ENCODE data around the gene TMEM269. TPM values are rescaled to one million over a fixed set of nuclear protein-coding genes. Genes with fewer than 3 reads are reported as not detected.

Gene TMEM269
- total RNA-seq, 2 experiments from 2014 or later = 0.12 TPM; not detected in 1

DNA sequence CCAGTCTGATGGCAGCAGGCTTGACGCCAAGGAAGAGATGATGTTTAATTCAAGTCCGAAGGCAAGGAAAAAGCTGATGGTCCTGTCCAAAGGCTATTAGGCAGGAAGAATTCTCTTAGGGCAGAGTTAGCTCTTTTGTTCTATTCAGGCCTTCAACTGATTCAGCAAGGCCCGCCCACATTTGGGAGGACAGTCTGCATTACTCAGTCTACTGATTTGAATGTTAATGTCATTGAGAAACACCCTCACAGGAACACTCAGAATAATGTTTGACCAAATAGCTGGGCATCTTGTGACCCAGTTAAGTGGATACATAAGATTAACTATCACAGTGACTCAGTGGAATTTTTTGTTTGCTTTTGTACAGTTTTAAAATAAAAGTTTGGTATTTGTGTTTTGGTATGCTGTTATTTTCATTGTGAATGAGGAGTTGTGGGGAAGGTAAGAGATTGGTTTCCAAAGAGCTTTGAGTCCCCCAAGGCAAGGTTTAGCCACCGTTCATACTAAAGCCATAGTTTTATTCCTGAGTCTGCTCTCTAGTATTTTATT lies 59.9 kb downstream of the TMEM269 start:
- CTCF ChIA-PET = no interaction called here
- Mint-ChIP-seq H3K4me1 (peaks cover 30% of the 10 kb centered on the region), H3K9me3 (ENCODE audit: low read depth) (no peaks in the 10 kb centered on the region), H3K27me3 (no peaks in the 10 kb centered on the region), H3K27ac (no peak overlapping the region), H3K36me3 (peaks cover 10% of the 10 kb centered on the region), H3K4me3 (no peak overlapping the region)
- ATAC-seq = no peak
- DNase-seq = no peak

DNA sequence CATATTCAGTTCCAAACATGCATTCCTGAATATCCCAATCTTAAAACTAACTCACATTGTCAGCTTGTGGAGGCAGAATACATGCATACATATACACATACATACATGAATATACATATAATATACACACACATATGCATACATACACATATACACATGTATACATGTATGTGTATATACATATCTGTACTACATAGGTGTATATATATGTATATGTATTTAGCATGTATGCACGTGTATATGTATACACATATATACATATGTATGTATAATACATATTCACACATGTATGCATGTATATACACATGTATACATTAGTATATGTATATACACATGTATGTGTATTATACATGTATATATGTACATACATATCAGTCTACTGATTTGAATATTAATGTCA lies 60.4 kb downstream of the TMEM269 start:
- Mint-ChIP-seq H3K36me3 (peaks cover 15% of the 10 kb centered on the region), H3K4me3 (no peak overlapping the region), H3K4me1 (peaks cover 34% of the 10 kb centered on the region), H3K9me3 (ENCODE audit: low read depth) (peaks cover 2% of the 10 kb centered on the region), H3K27me3 (no peaks in the 10 kb centered on the region), H3K27ac (no peak overlapping the region)
- DNase-seq = no peak
- CTCF ChIA-PET = interaction anchor here (3.5 kb wide), 1 partner anchor 21 kb away, joined by 18 read pairs; no protein-coding TSS in a partner anchor
- ATAC-seq = no peak

DNA sequence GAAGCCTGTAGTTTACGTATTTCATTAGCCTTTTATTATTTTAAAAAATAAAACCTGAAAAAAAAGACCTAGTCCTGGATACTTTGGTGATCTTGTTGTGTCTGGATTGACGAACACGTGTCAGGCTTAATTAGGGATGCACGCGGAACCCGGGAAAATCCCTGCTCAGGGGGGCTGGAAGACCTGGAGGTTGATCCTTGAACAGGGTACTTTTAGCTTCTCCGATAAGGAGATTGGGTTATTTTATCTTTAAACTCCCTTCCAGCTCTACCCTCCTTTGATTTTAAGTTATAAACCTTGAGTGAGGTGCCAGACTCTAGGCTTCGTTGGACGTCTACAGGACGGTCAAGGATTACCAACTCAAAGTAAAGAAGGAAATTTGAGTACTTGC lies 61.1 kb downstream of the TMEM269 start:
- peak; percentile 13 for ATAC-seq
- H3K36me3 Mint-ChIP-seq = peaks cover 22% of the 10 kb centered on the region
- peak overlapping the region; percentile 72 for H3K27ac Mint-ChIP-seq
- H3K9me3 Mint-ChIP-seq (ENCODE audit: low read depth) = peaks cover 2% of the 10 kb centered on the region
- CTCF ChIA-PET = interaction anchor here (0.7 to 3.5 kb wide), 13 partner anchors 8 to 227 kb away, joined by 3 to 19 read pairs (median 10); partner anchors contain the start of genes C1orf50, ERMAP, P3H1 and SVBP
- H3K4me1 Mint-ChIP-seq = peaks cover 34% of the 10 kb centered on the region
- no peaks in the 10 kb centered on the region for H3K27me3 Mint-ChIP-seq
- peak overlapping the region; percentile 91 for H3K4me3 Mint-ChIP-seq
- DNase-seq = no peak

DNA sequence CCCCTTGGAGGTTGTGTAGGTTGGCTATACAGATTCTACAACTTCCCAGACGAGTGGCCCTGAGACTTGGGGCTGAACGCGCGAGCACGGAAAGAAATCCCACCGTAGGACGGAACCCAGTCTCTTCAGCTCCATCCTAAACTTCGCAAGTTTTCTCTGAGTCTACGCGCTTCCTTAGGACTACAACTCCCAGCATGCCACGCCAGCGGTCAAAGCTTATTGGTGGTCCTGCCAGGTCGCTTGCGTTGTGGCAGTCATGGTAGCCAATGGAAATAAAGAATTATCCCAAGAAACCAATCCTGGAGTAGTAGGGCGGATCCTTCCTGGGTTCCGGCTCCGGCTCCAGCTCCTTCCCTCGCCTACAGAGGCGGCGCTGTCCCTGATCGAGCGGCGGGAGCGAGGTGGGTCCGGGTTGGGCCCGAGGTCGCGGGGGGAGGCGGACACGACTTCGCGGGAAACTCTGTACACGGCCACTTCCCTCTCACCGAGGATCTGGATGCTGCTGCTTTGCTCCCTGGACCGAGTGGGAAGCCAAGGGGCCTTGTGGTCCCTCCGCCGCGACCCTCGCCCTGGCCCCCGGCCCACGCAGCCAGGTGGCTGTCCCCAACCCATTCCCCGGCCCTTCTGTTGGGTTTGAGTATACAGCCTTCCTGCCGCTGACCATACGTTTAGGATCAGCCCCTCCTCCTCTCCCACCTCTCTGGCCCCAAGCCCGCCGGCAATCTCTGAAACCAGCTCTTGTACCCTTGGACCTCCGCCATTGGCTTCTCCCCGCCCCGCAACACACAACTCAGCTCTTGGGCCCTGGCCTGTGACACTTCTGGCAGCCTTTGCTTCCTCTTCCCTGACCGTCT lies 61.7 kb downstream of the TMEM269 start, which contains the start of gene ZNF691:
Gene ZNF691, plus strand, starts transcription at position 357 of the 854 bp plus-strand sequence. CDS start 3,046 bp downstream, outside the sequence.
- Mint-ChIP-seq H3K36me3 (peaks cover 28% of the 10 kb centered on the region), H3K4me3 (peak within 1 kb of the TSS; percentile 91), H3K4me1 (peaks cover 34% of the 10 kb centered on the region), H3K27ac (peak within 1 kb of the TSS; percentile 81), H3K9me3 (ENCODE audit: low read depth) (peaks cover 2% of the 10 kb centered on the region), H3K27me3 (no peaks in the 10 kb centered on the region)
- DNase-seq (peak; percentile 96), ATAC-seq (peak; percentile 98)
- CTCF ChIA-PET = interaction anchor here (0.7 to 3.5 kb wide), 18 partner anchors 9 to 227 kb away, joined by 3 to 19 read pairs (median 6); partner anchors contain the start of genes C1orf50, ERMAP, P3H1 and SVBP

DNA sequence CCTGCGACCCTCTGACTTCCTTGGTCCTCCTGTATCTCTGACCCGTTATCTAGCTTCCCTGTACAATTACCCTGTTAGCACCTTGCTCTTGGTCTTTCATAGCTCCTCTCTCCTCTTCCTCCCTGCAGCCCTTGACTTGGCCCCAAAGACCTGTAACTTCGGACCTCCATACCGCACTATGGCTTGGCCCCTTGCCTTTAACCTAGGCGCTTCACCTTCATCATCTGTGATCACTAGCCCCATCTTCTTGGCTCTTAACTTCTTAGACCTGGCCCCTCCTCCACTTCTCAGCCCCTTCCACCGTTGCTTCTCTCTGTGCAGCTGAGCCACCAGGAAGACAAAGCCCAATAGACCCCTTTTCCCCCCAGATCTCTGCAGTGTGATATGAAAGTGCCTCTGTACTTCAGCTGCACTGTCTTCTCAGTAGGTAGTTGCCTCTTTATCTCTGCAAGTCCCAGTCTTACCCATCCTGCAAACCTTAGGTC lies 62.4 kb downstream of the TMEM269 start:
- CTCF ChIA-PET = interaction anchor here (1.0 to 3.5 kb wide), 14 partner anchors 13 to 226 kb away, joined by 3 to 19 read pairs (median 10); partner anchors contain the start of genes C1orf50, ERMAP, P3H1 and SVBP
- Mint-ChIP-seq H3K9me3 (ENCODE audit: low read depth) (peaks cover 2% of the 10 kb centered on the region), H3K4me1 (peaks cover 34% of the 10 kb centered on the region), H3K27ac (peak overlapping the region; percentile 81), H3K36me3 (peaks cover 33% of the 10 kb centered on the region), H3K4me3 (peak overlapping the region; percentile 91), H3K27me3 (no peaks in the 10 kb centered on the region)
- DNase-seq (no peak), ATAC-seq (no peak)

DNA sequence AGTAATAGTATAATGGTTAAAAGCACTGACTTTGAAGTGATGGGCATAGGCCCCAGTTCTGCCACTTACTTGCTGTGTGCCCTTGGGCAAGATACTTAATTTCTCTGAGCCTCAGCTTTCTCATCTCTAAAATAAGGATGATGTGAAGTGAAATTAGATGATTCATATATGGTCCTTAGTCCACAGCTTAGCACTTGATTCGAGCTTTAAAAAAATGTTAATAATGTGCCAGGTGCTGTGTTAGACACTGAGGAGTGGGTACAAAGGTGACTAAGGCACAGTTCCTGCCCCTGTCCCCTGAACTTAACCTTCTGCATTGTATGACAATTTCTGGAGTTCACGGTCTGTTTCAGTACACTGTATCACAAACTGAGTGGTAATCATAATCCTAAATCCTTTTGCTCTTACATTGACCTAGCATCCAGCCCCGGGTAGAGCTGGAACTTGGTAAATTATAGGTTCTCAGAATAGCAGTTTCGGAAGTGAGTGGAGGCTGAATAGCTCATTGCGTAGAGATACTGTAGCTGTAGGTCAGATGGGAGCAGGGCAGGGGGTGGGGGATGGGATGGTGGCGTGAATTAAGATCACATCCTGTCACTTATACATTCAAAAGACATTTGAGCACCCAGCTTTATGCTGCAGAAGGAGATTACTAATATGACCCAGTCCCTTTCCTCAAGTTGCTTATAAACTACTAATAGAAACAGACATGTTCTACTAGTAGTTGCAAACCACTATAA lies 63.1 kb downstream of the TMEM269 start:
- ATAC-seq = no peak
- Mint-ChIP-seq H3K4me3 (peak overlapping the region; percentile 91), H3K9me3 (ENCODE audit: low read depth) (peaks cover 2% of the 10 kb centered on the region), H3K4me1 (peaks cover 34% of the 10 kb centered on the region), H3K27me3 (no peaks in the 10 kb centered on the region), H3K27ac (peak overlapping the region; percentile 81), H3K36me3 (peaks cover 38% of the 10 kb centered on the region)
- peak; percentile 61 for DNase-seq
- CTCF ChIA-PET = interaction anchor here (1.0 to 3.5 kb wide), 13 partner anchors 13 to 225 kb away, joined by 3 to 19 read pairs (median 9); partner anchors contain the start of genes C1orf50, ERMAP and P3H1

DNA sequence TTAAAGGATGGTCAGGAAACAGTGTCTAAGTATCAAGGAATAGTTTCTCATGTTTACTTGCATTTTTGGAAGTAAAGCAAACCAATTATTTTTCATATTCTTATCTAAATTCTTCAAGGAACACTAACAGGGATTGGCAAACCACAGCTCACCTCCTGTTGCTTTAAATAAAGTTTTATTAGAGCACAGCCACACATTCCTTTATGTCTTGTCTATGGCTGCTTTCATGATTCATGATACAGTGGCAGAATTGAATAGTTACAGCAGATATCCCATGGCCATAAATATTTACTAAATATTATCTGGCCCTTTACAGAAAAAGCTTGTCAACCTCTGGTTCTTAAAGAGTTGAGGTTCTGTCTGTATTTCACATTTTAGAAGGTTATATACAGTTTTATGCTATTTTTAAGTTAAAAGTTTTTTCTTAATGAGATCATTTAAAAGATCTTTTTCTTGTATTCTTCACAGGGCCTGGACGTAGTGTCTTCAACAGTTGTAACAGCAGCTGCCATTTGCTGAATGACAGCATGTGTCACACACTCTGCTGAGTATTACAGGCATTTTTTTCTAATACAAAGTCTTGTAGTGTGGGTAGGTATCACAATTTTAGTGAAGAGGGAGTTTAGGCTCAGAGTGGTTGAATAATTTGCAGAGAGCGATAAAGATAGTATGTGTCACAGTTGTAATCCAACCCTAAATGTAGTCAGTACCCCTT lies 64.2 kb downstream of the TMEM269 start:
- DNase-seq (no peak), ATAC-seq (no peak)
- CTCF ChIA-PET = interaction anchor here (1.2 to 3.2 kb wide), 3 partner anchors 17 to 83 kb away, joined by 3 to 15 read pairs (median 4); no protein-coding TSS in a partner anchor
- H3K4me1 Mint-ChIP-seq = peaks cover 34% of the 10 kb centered on the region
- peaks cover 2% of the 10 kb centered on the region for H3K9me3 Mint-ChIP-seq (ENCODE audit: low read depth)
- H3K27ac Mint-ChIP-seq = peak overlapping the region; percentile 81
- no peaks in the 10 kb centered on the region for H3K27me3 Mint-ChIP-seq
- H3K36me3 Mint-ChIP-seq = peaks cover 44% of the 10 kb centered on the region
- no peak overlapping the region for H3K4me3 Mint-ChIP-seq

DNA sequence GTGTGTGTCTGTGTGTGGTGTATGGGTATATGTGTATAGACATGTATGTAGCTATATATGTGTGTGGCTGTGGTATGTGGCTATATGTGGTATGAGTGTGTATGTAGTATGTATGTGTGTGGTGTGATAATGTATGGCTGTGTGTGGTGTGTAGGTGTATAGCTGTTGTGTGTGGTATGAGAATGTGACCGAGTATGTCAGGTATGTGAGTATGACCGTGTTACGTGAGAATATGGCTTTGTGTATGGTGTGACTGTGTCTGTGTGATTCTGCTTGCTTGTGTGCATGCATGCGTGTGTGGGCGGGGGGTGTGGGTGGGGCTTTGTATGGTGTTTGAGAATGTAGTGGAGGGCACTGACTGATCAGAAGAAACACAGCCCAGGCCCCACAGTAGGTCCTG lies 65.2 kb downstream of the TMEM269 start:
- Mint-ChIP-seq H3K36me3 (peaks cover 45% of the 10 kb centered on the region), H3K4me3 (no peak overlapping the region), H3K27me3 (no peaks in the 10 kb centered on the region), H3K27ac (no peak overlapping the region), H3K9me3 (ENCODE audit: low read depth) (peaks cover 2% of the 10 kb centered on the region), H3K4me1 (peaks cover 34% of the 10 kb centered on the region)
- CTCF ChIA-PET = interaction anchor here (1.2 kb wide), 1 partner anchor 84 kb away, joined by 3 read pairs; no protein-coding TSS in a partner anchor
- DNase-seq = no peak
- ATAC-seq = no peak

Other genes with a start within 250 kb of the TMEM269 start
- gene PPIH, start 126.6 kb upstream of the TMEM269 start, total RNA-seq = 100 to 1,000 TPM in 1 of 2 experiments, 10 to 100 TPM in 1; 93.7 to 104 TPM
- 100 to 1,000 TPM; 731 to 790 TPM for gene YBX1, start 102.6 kb upstream of the TMEM269 start, total RNA-seq
- gene CLDN19, start 44.8 kb upstream of the TMEM269 start, total RNA-seq = not detected
- gene P3H1, start 18.0 kb upstream of the TMEM269 start, total RNA-seq = 10 to 100 TPM; 48.1 to 54.0 TPM
- gene C1orf50, start 17.7 kb upstream of the TMEM269 start, total RNA-seq = 10 to 100 TPM in 1 of 2 experiments, 1 to 10 TPM in 1; 4.6 to 10.3 TPM
- 1 to 10 TPM; 3.7 to 4.1 TPM for gene ERMAP, start 32.1 kb downstream of the TMEM269 start, total RNA-seq
- 10 to 100 TPM; 11.5 to 14.8 TPM for gene SVBP, start 32.4 kb downstream of the TMEM269 start, total RNA-seq
- 10 to 100 TPM in 1 of 2 experiments, 1 to 10 TPM in 1; 9.8 to 13.9 TPM for gene ZNF691, start 61.6 kb downstream of the TMEM269 start, total RNA-seq
- 100 to 1,000 TPM; 113 to 140 TPM for gene SLC2A1, start 173.9 kb downstream of the TMEM269 start, total RNA-seq